GM12874 (cell line): ENCODE measurements around the gene DGKA.

Experiments used
- CTCF ChIP-seq: IDR thresholded peaks from 2 replicates; pipeline ENCODE4 v1.5.1; 2011; ENCODE audit warnings: low read depth, mild to moderate bottlenecking, control low read depth, low read length, moderate library complexity; ENCODE audit not compliant: insufficient read depth

The DGKA gene

GRCh38 chr12:55926738-55927587 lies 4.0 kb upstream of the DGKA start:
- TF ChIP-seq CTCF = peak; percentile 76

- TF ChIP-seq CTCF = no peak
These were observed 3.1 kb upstream of the DGKA start, which contains the start of gene PYM1 for GRCh38 chr12:55927588-55928502. PYM1 (minus strand) TSS chr12:55927894; CDS start chr12:55927761, 133 bp downstream.

- TF ChIP-seq CTCF = no peak
These were observed 1.6 kb upstream of the DGKA start for GRCh38 chr12:55929306-55929791.

- TF ChIP-seq CTCF = no peak
These were observed 386 bp downstream of the DGKA start for GRCh38 chr12:55931317-55931779.

- no peak for TF ChIP-seq CTCF
These were observed 1.0 kb downstream of the DGKA start for GRCh38 chr12:55931780-55932550.

GRCh38 chr12:55932551-55932910 lies 1.6 kb downstream of the DGKA start:
- TF ChIP-seq CTCF = no peak
